NCI-H2171 (cell line): ENCODE measurements around the gene EIF2B2.

Source experiments
- DNase-seq: peaks from one replicate; lab custom pipeline; 2025; lab: John Stamatoyannopoulos, UW

Gene EIF2B2

GRCh38 chr14:74974364-74975058 lies 28.2 kb upstream of the EIF2B2 start:
- DNase-seq: no peak

- DNase-seq: no peak
Observed at GRCh38 chr14:74975059-74975810, 27.5 kb upstream of the EIF2B2 start.

GRCh38 chr14:74976264-74977113 lies 26.2 kb upstream of the EIF2B2 start:
- DNase-seq: no peak

GRCh38 chr14:74977164-74977900 lies 25.4 kb upstream of the EIF2B2 start:
- no peak for DNase-seq

GRCh38 chr14:74977901-74978385 lies 24.8 kb upstream of the EIF2B2 start:
- no peak for DNase-seq

- DNase-seq: no peak
Observed at GRCh38 chr14:74978416-74978947, 24.2 kb upstream of the EIF2B2 start.

- DNase-seq: no peak
Observed at GRCh38 chr14:74979029-74979428, 23.7 kb upstream of the EIF2B2 start.

GRCh38 chr14:74979442-74980397 lies 23.0 kb upstream of the EIF2B2 start:
- DNase-seq: peak; percentile 97

GRCh38 chr14:74980398-74980730 lies 22.4 kb upstream of the EIF2B2 start:
- no peak for DNase-seq

- DNase-seq: no peak
Observed at GRCh38 chr14:74980731-74981461, 21.8 kb upstream of the EIF2B2 start.

GRCh38 chr14:74981462-74981782 lies 21.3 kb upstream of the EIF2B2 start:
- DNase-seq: no peak

GRCh38 chr14:74981833-74982232 lies 20.9 kb upstream of the EIF2B2 start:
- DNase-seq: no peak

- no peak for DNase-seq
Observed at GRCh38 chr14:74982661-74983060, 20.1 kb upstream of the EIF2B2 start.

GRCh38 chr14:74983343-74983742 lies 19.4 kb upstream of the EIF2B2 start:
- no peak for DNase-seq

- DNase-seq: no peak
Observed at GRCh38 chr14:74984236-74985027, 18.3 kb upstream of the EIF2B2 start.

GRCh38 chr14:74985028-74985310 lies 17.8 kb upstream of the EIF2B2 start:
- no peak for DNase-seq

GRCh38 chr14:74985806-74986205 lies 16.9 kb upstream of the EIF2B2 start:
- DNase-seq: no peak

- DNase-seq: no peak
Observed at GRCh38 chr14:74988131-74988530, 14.6 kb upstream of the EIF2B2 start.

GRCh38 chr14:74988993-74989392 lies 13.7 kb upstream of the EIF2B2 start:
- no peak for DNase-seq
